IMR-90 (cell line): Measurements from ENCODE around the gene MORC2. TPM values are rescaled to one million over a fixed set of nuclear protein-coding genes. Genes with fewer than 3 reads are reported as not detected.

ENCODE experiments used
- ATAC-seq: fragments of 200-7000 bp; cut with Tn5 transposase; 2 replicates; pipeline ENCODE4 v1.9.1; 2020; ENCODE audit warnings: low read depth, mild to moderate bottlenecking, moderate library complexity
- BruUV-seq: library from RNA; stranded (reverse); fragments of 400-500 nt; replicated peaks from 2 replicates; lab custom pipeline; 2021; lab: Mats Ljungman, UMichigan
- CTCF ChIA-PET: fragments of 300-600 bp; formaldehyde crosslinking; extraction: SDS; loops from one replicate; lab custom pipeline; 2021; ENCODE audit warnings: antibody characterized with exemption; lab: Yijun Ruan, JAX
- POLR2A ChIA-PET: fragments of 300-600 bp; sonication (Branson Sonifier 250); formaldehyde crosslinking; loops from one replicate; lab custom pipeline; 2022; ENCODE audit warnings: antibody characterized with exemption; ENCODE audit not compliant: unreplicated experiment; lab: Charles Lee
- DNase-seq: peaks from one replicate; pipeline ENCODE4 v3.0.0; 2013
- H2AFZ ChIP-seq: replicated peaks from 2 replicates; pipeline ENCODE3; 2013; ENCODE audit warnings: low read length, mild to moderate bottlenecking; ENCODE audit not compliant: poor library complexity
- H2AK5ac ChIP-seq: 2 replicates; pipeline ENCODE4 v1.6.1; 2013; ENCODE audit warnings: low read depth, low read length, inconsistent platforms
- H2AK9ac ChIP-seq: replicated peaks from 2 replicates; pipeline ENCODE3; 2013; ENCODE audit warnings: mild to moderate bottlenecking, low read depth, low read length, moderate library complexity; ENCODE audit not compliant: poor library complexity
- H2BK120ac ChIP-seq: 2 replicates; pipeline ENCODE4 v1.6.1; 2013; ENCODE audit warnings: low read depth, low read length, inconsistent platforms
- H2BK15ac ChIP-seq: 3 replicates; pipeline ENCODE4 v1.6.1; 2013; ENCODE audit warnings: low read depth, low read length, inconsistent platforms
- H2BK20ac ChIP-seq: 2 replicates; pipeline ENCODE4 v1.6.1; 2013; ENCODE audit warnings: low read depth, mild to moderate bottlenecking, inconsistent platforms, low read length, moderate library complexity
- H2BK5ac ChIP-seq: 2 replicates; pipeline ENCODE4 v1.6.1; 2013; ENCODE audit warnings: mild to moderate bottlenecking, low read depth, low read length, inconsistent platforms; ENCODE audit not compliant: poor library complexity, severe bottlenecking
- H3K14ac ChIP-seq: replicated peaks from 2 replicates; pipeline ENCODE4 v1.6.1; 2013; ENCODE audit warnings: low read depth, low read length, inconsistent platforms
- H3K18ac ChIP-seq: 2 replicates; pipeline ENCODE4 v1.6.1; 2013; ENCODE audit warnings: low read depth, low read length, control low read depth
- H3K23ac ChIP-seq: 2 replicates; pipeline ENCODE4 v1.6.1; 2013; ENCODE audit warnings: low read depth, low read length, inconsistent platforms
- H3K27ac ChIP-seq: 2 replicates; pipeline ENCODE4 v1.5.1; 2013; ENCODE audit warnings: mild to moderate bottlenecking, control low read depth, low read length; ENCODE audit not compliant: insufficient read depth
- H3K27me3 ChIP-seq: 2 replicates; pipeline ENCODE4 v1.6.1; 2013; ENCODE audit warnings: low read length; ENCODE audit not compliant: control insufficient read depth, insufficient read depth
- H3K36me3 ChIP-seq: 2 replicates; pipeline ENCODE4 v1.6.1; 2013; ENCODE audit warnings: low read length, mixed read lengths; ENCODE audit not compliant: control insufficient read depth, insufficient read depth
- H3K4ac ChIP-seq: 2 replicates; pipeline ENCODE4 v1.6.1; 2013; ENCODE audit warnings: low read depth, low read length, inconsistent platforms
- H3K4me1 ChIP-seq: 2 replicates; pipeline ENCODE4 v1.6.1; 2013; ENCODE audit warnings: low read length, mixed read lengths; ENCODE audit not compliant: control insufficient read depth, insufficient read depth
- H3K4me2 ChIP-seq: 2 replicates; pipeline ENCODE4 v1.6.1; 2013; ENCODE audit warnings: low read depth, mild to moderate bottlenecking, control low read depth, low read length, moderate library complexity
- H3K4me3 ChIP-seq: 2 replicates; pipeline ENCODE4 v1.5.1; 2013; ENCODE audit warnings: low read depth, mild to moderate bottlenecking, control low read depth, low read length, moderate library complexity; ENCODE audit not compliant: insufficient read depth
- H3K56ac ChIP-seq: 2 replicates; pipeline ENCODE4 v1.6.1; 2013; ENCODE audit warnings: low read length, inconsistent platforms; ENCODE audit not compliant: insufficient read depth; ENCODE audit errors: extremely low read depth
- H3K79me1 ChIP-seq, 2 experiments: 2 replicates each; pipeline ENCODE4 v1.6.1; 2013; ENCODE audit warnings: low read length in 2 of 2, inconsistent platforms in 1 of 2, low read depth in 1 of 2
- H3K9ac ChIP-seq: 2 replicates; pipeline ENCODE4 v1.6.1; 2013; ENCODE audit warnings: low read depth, low read length, control low read depth
- H3K9me1 ChIP-seq: 2 replicates; pipeline ENCODE4 v1.6.1; 2013; ENCODE audit warnings: low read length, inconsistent platforms; ENCODE audit not compliant: insufficient read depth
- H3K9me3 ChIP-seq: 2 replicates; pipeline ENCODE4 v1.6.1; 2013; ENCODE audit warnings: low read length; ENCODE audit not compliant: control insufficient read depth, insufficient read depth
- H4K20me1 ChIP-seq: 2 replicates; pipeline ENCODE4 v1.6.1; 2013; ENCODE audit warnings: low read length, inconsistent platforms; ENCODE audit not compliant: insufficient read depth
- H4K5ac ChIP-seq: 2 replicates; pipeline ENCODE4 v1.6.1; 2013; ENCODE audit warnings: mild to moderate bottlenecking, low read depth, low read length, control low read depth
- H4K8ac ChIP-seq, 2 experiments: 2 replicates each; pipeline ENCODE4 v1.6.1; 2013; ENCODE audit warnings: low read depth in 2 of 2, low read length in 2 of 2, control low read depth in 1 of 2, inconsistent platforms in 1 of 2
- H4K91ac ChIP-seq: 2 replicates; pipeline ENCODE4 v1.6.1; 2013; ENCODE audit warnings: low read depth, low read length, inconsistent platforms; ENCODE audit not compliant: insufficient read depth
- BHLHE40 ChIP-seq: fragments of 150-350 bp; IDR thresholded peaks from 2 replicates; pipeline ENCODE4 v1.6.1; 2016; ENCODE audit warnings: mild to moderate bottlenecking, low read depth, low read length
- CHD1 ChIP-seq: IDR thresholded peaks from 2 replicates; pipeline ENCODE4 v1.6.1; 2012; ENCODE audit warnings: low read depth, low read length, improper control_type of control experiment
- MAZ ChIP-seq: IDR thresholded peaks from 2 replicates; pipeline ENCODE4 v1.6.1; 2012; ENCODE audit warnings: low read depth, mild to moderate bottlenecking, low read length, improper control_type of control experiment, moderate library complexity, borderline replicate concordance
- NFE2L2 ChIP-seq: fragments of 150-350 bp; IDR thresholded peaks from 2 replicates; pipeline ENCODE4 v1.6.1; 2016; ENCODE audit warnings: low read depth, mild to moderate bottlenecking, low read length
- RAD21 ChIP-seq: IDR thresholded peaks from 2 replicates; pipeline ENCODE4 v1.6.1; 2012; ENCODE audit warnings: low read length, improper control_type of control experiment
- RFX5 ChIP-seq: IDR thresholded peaks from 2 replicates; pipeline ENCODE4 v1.8.0; 2012; ENCODE audit warnings: low read depth, mild to moderate bottlenecking, low read length, moderate library complexity
- WGBS, 2 experiments: methylation state at CpG; one replicate each; pipeline versions ENCODE4 v1.1.5 to v1.1.7; 2013; ENCODE audit warnings: missing lambda C conversion rate in 2 of 2; ENCODE audit not compliant: insufficient read length in 1 of 2; ENCODE audit errors: extremely low coverage in 2 of 2; 5-methylcytosine and 5-hydroxymethylcytosine counted together
- dilution Hi-C: fragments of 300-500 bp; cut with HindIII; formaldehyde crosslinking; loops from one replicate; pipeline ENCODE4 v1.14.3; 2018; ENCODE audit warnings: low sequenced_read_pairs; ENCODE audit not compliant: unreplicated experiment
- in situ Hi-C: fragments of 300-500 bp; cut with MboI; formaldehyde crosslinking; loops from 3 replicates; pipeline ENCODE4 v1.14.3; 2019; ENCODE audit warnings: low sequenced_read_pairs, inconsistent platforms, mixed read lengths
- intact Hi-C: fragments of 100-400 bp; cut with micrococcal nuclease; formaldehyde crosslinking; loops from 2 replicates; pipeline ENCODE4 v1.10.0; 2022
- polyA plus RNA-seq, 3 experiments: library from polyadenylated mRNA; depleted of rRNA; stranded (reverse); fragments of >200 nt; gene quantifications; 2 replicates each; pipeline ENCODE4 v1.2.3, GENCODE V29; 2012; ENCODE audit warnings: low replicate concordance in 1 of 3
- total RNA-seq: library from RNA; depleted of rRNA; stranded (reverse); fragments of >200 nt; gene quantifications from 2 replicates; pipeline ENCODE4 v1.2.3, GENCODE V29; 2012
- TF ChIP-seq, protein P1 (sequence below): fragments of 150-350 bp; IDR thresholded peaks from 2 replicates; pipeline ENCODE4 v1.6.1; 2017; ENCODE audit warnings: mild to moderate bottlenecking, antibody characterized with exemption, low read length, low read depth

MORC2 gene
- total and polyA plus RNA-seq, 2 of the 4 experiments (the other 2 are of a cell fraction), result 15.8 to 24.7 TPM

DNA sequence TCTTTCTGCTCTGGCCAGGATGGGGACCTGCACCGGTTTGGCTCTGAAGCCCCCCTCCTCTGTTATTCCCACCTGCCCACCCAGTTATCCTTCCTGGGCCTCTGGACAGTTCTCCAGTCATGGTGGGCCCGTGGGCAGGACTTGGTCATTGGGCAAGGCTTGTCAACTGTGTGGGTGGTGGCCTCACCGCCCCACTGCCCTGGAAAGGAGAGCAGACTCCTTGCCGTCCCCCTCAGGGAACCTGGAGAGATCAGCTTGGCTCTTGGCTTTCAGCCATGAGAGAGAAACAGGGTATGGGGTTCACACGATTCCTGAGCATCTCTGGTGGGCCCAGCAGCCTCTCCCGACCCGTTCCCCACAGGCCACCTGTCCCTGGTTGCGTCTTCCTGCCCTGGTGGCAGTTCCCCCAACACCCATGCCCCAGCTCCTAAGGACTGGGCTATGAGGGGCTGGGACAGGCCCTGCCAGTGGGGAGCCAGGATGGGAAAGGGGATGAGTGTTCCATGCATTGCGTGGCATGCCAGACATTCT is 92.3 kb downstream of the MORC2 start:
- Histone ChIP-seq H4K20me1 (no peaks in the 10 kb centered on the region), H4K8ac (no peak overlapping the region), H2BK15ac (no peak overlapping the region), H3K4me1 (no peaks in the 10 kb centered on the region; the same call in 1 of the 2 replicates), H2AK5ac (no peak overlapping the region), H3K56ac (no peak overlapping the region), H3K4me3 (no peak overlapping the region), H3K27ac (no peak overlapping the region), H2BK20ac (no peak overlapping the region), H3K9me3 (no peaks in the 10 kb centered on the region), H4K91ac (no peak overlapping the region), H2BK120ac (no peak overlapping the region), H3K9me1 (no peaks in the 10 kb centered on the region), H3K23ac (no peak overlapping the region), H3K79me1 (no peaks in the 10 kb centered on the region), H2AK9ac (peak overlapping the region; percentile 37), H2AFZ (peak overlapping the region; percentile 28), H3K18ac (no peak overlapping the region), H3K4ac (no peak overlapping the region), H3K9ac (no peak overlapping the region), H3K27me3 (no peaks in the 10 kb centered on the region; the same call in 1 of the 2 replicates), H3K36me3 (no peaks in the 10 kb centered on the region), H4K5ac (no peak overlapping the region), H3K4me2 (no peak overlapping the region), H2BK5ac (no peak overlapping the region), H3K14ac (no peak overlapping the region)
- no peak for ATAC-seq
- intact Hi-C loops, result no loop called here
- BruUV-seq, result no TSS peak
- WGBS, 2 experiments, result 67% methylated on average over 2 of the region's 9 CpGs; no CpG with 5 or more reads in 1 of the 2 experiments
- CTCF ChIA-PET, result no interaction called here
- dilution Hi-C loops, result no loop called here
- in situ Hi-C loops, result no loop called here
- DNase-seq, result no peak
- POLR2A ChIA-PET, result no interaction called here
- no peak for TF ChIP-seq RFX5
- TF ChIP-seq MAZ, result no peak
- TF ChIP-seq RAD21, result no peak
- no peak for TF ChIP-seq NFE2L2
- TF ChIP-seq BHLHE40, result no peak
- TF ChIP-seq, protein P1, sequence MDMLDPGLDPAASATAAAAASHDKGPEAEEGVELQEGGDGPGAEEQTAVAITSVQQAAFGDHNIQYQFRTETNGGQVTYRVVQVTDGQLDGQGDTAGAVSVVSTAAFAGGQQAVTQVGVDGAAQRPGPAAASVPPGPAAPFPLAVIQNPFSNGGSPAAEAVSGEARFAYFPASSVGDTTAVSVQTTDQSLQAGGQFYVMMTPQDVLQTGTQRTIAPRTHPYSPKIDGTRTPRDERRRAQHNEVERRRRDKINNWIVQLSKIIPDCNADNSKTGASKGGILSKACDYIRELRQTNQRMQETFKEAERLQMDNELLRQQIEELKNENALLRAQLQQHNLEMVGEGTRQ, result no peak
- no peak for TF ChIP-seq CHD1
